ENCODE results near the gene TTC27.

Gene TTC27

GRCh38 chr2:32755666-32756065 lies 127.8 kb downstream of the TTC27 start:
- DNase-seq (ENCODE audit: low read depth in 1 of 2, low spot score in 1 of 2), result no peak
- no peak for TF ChIP-seq JUND (IDR thresholded peaks at IDR 0.05; ENCODE audit: low read depth)
- in situ Hi-C loops (cut with HindIII; ENCODE audit: low pct_unique_long_range_greater_than_20kb, low sequenced_read_pairs), result no loop called here

GRCh38 chr2:32756074-32756727 lies 128.4 kb downstream of the TTC27 start:
- TF ChIP-seq JUND (IDR thresholded peaks at IDR 0.05; ENCODE audit: low read depth), result no peak
- no peak for DNase-seq (ENCODE audit: low read depth in 1 of 2, low spot score in 1 of 2)
- in situ Hi-C loops (cut with HindIII; ENCODE audit: low pct_unique_long_range_greater_than_20kb, low sequenced_read_pairs), result no loop called here

DNA sequence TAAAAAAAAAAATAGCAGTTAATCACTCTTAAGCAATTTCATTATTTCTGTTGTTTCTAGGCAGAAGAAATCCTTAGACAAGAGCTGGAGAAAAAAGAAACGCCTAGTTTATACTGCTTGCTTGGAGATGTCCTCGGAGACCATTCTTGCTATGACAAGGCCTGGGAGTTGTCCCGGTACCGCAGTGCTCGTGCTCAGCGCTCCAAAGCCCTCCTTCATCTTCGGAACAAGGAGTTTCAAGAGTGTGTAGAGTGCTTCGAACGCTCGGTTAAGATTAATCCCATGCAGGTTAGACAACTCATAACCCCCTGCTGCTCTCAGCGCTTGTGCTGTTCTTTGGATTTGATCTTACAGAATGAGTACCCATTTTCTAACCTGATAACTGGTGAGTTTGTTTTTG lies 130.4 kb downstream of the TTC27 start:
- no peak for DNase-seq (ENCODE audit: low read depth in 1 of 2, low spot score in 1 of 2)
- no peak for TF ChIP-seq JUND (IDR thresholded peaks at IDR 0.05; ENCODE audit: low read depth)
- in situ Hi-C loops (cut with HindIII; ENCODE audit: low pct_unique_long_range_greater_than_20kb, low sequenced_read_pairs), result no loop called here

DNA sequence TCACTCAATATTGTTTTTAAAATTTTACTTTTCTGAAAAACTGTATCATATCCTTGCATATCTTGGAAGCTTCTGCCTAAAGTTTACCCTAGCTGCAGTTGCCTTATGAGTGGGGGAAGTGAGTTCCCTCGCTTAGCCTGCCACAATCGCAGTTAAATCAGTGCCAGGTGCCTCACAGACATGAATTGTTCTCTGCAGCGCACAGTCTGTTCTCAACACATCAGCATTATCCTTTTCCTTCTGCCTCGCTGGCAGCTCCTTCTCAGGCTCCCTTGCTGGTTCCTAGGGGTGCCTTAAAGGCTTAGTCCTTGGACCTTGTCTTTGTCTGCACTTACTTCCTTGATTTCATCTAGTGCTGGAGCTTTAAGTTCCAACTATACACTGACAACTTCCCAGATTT lies 132.8 kb downstream of the TTC27 start:
- in situ Hi-C loops (cut with HindIII; ENCODE audit: low pct_unique_long_range_greater_than_20kb, low sequenced_read_pairs), result no loop called here
- TF ChIP-seq JUND (IDR thresholded peaks at IDR 0.05; ENCODE audit: low read depth), result no peak
- DNase-seq (ENCODE audit: low read depth in 1 of 2, low spot score in 1 of 2), result no peak

DNA sequence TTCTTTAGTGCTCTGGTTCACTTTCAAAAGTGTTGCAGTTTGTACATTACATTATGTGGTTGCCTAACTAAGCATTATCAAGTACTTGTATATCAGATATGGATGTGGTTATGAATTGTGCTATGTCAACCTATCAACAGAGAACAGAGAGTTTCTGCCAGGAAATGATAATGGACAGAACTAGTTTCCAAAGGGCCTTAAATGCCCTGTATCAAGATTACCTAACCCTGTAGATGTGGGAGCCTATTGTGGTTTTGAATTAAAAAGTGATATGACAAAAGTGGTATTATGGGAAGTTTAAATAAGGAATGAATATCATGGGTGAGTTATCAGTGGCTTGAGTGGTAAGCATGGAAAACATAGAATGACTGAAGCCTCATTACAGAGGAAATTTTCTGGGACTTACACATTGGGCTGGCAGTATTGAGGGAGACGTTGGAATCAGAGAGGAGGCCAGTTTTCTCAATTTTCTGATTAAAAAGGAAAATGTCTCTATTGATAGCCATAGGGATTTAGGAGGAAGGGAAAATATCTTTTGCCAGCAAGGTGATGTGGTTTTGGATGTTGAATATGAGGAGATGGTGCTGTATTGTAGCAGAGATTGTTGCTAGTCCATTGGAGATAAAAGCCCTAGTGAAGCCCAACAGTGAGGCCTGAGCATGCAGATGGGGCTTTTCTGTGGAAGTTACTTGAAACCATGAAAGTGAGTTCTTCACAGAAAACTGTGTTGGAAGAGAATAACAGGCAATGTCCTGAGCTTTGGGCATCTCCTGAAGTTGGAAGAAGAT lies 140.7 kb downstream of the TTC27 start:
- in situ Hi-C loops (cut with HindIII; ENCODE audit: low pct_unique_long_range_greater_than_20kb, low sequenced_read_pairs), result no loop called here

DNA sequence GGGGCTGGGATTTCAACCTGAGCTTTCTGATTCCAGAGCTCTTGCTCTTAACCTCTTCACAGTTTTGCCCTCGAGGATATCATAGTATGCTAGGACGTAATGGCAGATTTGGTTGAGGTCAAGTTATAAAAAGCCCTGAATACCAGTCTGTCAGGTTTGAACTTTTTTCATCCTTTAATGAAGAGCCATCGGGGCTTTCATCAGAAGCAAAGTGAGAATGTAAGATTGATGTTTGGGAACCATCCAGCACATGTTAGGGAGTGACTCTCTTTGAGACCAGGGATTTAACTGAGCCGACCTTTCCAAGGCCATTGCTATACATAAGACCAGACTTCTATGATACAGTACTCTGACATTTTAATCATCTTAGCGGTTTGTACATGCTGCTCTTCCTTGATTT lies 142.5 kb downstream of the TTC27 start:
- in situ Hi-C loops (cut with HindIII; ENCODE audit: low pct_unique_long_range_greater_than_20kb, low sequenced_read_pairs), result no loop called here
- DNase-seq (ENCODE audit: low read depth in 1 of 2, low spot score in 1 of 2), result no peak
- TF ChIP-seq JUND (IDR thresholded peaks at IDR 0.05; ENCODE audit: low read depth), result no peak

More for the DNA sequence above, 140.7 kb downstream of the TTC27 start:
- DNase-seq (ENCODE audit: low read depth in 1 of 2, low spot score in 1 of 2), result no peak
- no peak for TF ChIP-seq JUND (IDR thresholded peaks at IDR 0.05; ENCODE audit: low read depth)

DNA sequence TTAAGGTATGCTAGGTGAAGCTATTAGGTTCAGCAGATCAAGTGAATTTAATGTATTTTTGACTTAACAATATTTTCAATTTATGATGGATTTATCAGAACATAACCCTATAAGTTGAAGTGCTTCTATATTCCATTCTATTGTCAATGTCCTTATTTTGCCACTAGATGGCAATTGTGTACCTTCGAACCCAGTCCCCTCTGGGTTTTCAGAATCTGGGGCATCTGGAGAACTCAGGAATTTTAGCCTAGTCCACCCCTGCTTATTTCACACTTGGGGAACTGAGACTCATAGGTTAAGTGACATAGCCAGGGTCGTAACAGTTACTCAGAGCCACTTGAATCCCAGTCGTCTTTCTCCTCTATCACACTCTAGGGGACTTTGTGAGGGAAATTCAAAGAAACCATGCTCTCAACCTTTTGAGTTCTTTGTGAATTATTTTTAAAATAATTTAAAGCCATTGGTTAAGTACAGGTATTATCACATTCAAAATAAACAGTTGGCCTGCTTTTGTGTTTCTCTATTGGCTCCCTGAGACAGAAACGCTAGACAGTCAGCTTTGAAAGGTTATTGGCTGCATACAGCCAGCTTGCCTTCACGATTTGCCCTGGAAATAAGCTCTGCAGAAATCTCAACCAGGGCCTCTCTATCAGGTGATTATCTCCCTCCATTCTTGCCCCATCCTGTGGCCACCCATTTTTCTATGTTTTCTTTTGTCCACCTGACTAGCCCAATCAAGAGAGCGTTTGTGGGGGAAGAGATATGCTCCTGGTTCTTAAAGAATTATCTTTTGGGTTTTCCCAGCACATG lies 145.0 kb downstream of the TTC27 start:
- no peak for TF ChIP-seq JUND (IDR thresholded peaks at IDR 0.05; ENCODE audit: low read depth)
- DNase-seq (ENCODE audit: low read depth in 1 of 2, low spot score in 1 of 2), result peak; percentile 19 to 69
- in situ Hi-C loops (cut with HindIII; ENCODE audit: low pct_unique_long_range_greater_than_20kb, low sequenced_read_pairs), result no loop called here

GRCh38 chr2:32773448-32773808 lies 145.6 kb downstream of the TTC27 start:
- DNase-seq (ENCODE audit: low read depth in 1 of 2, low spot score in 1 of 2), result no peak
- no peak for TF ChIP-seq JUND (IDR thresholded peaks at IDR 0.05; ENCODE audit: low read depth)
- in situ Hi-C loops (cut with HindIII; ENCODE audit: low pct_unique_long_range_greater_than_20kb, low sequenced_read_pairs), result no loop called here

- no peak for TF ChIP-seq JUND (IDR thresholded peaks at IDR 0.05; ENCODE audit: low read depth)
- DNase-seq (ENCODE audit: low read depth in 1 of 2, low spot score in 1 of 2), result no peak
- in situ Hi-C loops (cut with HindIII; ENCODE audit: low pct_unique_long_range_greater_than_20kb, low sequenced_read_pairs), result no loop called here
Measured at GRCh38 chr2:32775954-32776353, 148.1 kb downstream of the TTC27 start.

DNA sequence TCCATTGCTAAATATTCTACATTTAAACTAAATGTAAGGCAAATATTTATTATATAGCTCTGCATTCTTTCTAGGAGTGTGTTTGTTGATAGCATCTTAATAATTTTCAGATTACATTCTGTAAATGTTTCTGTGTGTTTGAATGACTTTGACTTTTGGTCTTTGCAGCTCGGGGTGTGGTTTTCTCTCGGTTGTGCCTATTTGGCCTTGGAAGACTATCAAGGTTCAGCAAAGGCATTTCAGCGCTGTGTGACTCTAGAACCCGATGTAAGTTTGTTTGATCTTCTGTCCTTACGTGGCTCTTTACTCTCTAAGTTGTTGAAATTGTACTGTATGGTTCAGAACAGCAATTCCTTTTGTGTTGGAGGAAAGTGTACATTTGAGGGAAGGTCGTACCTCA lies 149.9 kb downstream of the TTC27 start:
- in situ Hi-C loops (cut with HindIII; ENCODE audit: low pct_unique_long_range_greater_than_20kb, low sequenced_read_pairs), result no loop called here
- TF ChIP-seq JUND (IDR thresholded peaks at IDR 0.05; ENCODE audit: low read depth), result no peak
- peak; percentile 15 to 21 for DNase-seq (ENCODE audit: low read depth in 1 of 2, low spot score in 1 of 2)

- TF ChIP-seq JUND (IDR thresholded peaks at IDR 0.05; ENCODE audit: low read depth), result no peak
- in situ Hi-C loops (cut with HindIII; ENCODE audit: low pct_unique_long_range_greater_than_20kb, low sequenced_read_pairs), result no loop called here
- DNase-seq (ENCODE audit: low read depth in 1 of 2, low spot score in 1 of 2), result no peak
Measured at GRCh38 chr2:32780961-32781360, 153.1 kb downstream of the TTC27 start.

- no peak for DNase-seq (ENCODE audit: low read depth in 1 of 2, low spot score in 1 of 2)
- no peak for TF ChIP-seq JUND (IDR thresholded peaks at IDR 0.05; ENCODE audit: low read depth)
- in situ Hi-C loops (cut with HindIII; ENCODE audit: low pct_unique_long_range_greater_than_20kb, low sequenced_read_pairs), result no loop called here
Measured at GRCh38 chr2:32783469-32783868, 155.6 kb downstream of the TTC27 start.

DNA sequence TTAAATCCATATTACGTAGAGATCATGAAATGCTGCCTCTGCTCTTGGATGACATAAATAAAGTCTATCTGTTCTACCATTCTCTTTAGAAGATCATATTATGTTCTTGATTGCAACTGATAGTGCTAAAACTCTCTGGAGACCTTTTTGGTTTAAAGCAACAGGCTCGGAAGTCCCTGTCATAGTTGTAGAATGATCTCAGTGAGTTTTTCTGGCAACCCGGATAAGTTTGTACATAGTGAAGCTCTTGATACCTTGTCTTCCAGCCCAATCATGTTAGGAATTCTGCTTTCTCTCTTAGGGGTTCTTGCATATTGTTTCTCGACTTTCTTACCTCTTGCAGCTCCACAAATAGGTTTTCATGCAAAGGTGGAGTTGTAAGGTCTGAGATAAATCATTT lies 156.1 kb downstream of the TTC27 start:
- no peak for DNase-seq (ENCODE audit: low read depth in 1 of 2, low spot score in 1 of 2)
- in situ Hi-C loops (cut with HindIII; ENCODE audit: low pct_unique_long_range_greater_than_20kb, low sequenced_read_pairs), result no loop called here
- TF ChIP-seq JUND (IDR thresholded peaks at IDR 0.05; ENCODE audit: low read depth), result no peak
